B cell (primary cell): ENCODE results near the gene MAPK7. TPM values are rescaled to one million over a fixed set of nuclear protein-coding genes. Genes with fewer than 3 reads are reported as not detected.

Experiments used
- ATAC-seq: fragments of 200-7000 bp; cut with Tn5 transposase; one replicate; pipeline ENCODE4 v1.10.0; 2021; ENCODE audit warnings: low read depth, mild to moderate bottlenecking, moderate number of reproducible peaks, moderate library complexity
- CTCF ChIA-PET: fragments of 350-600 bp; sonication (Branson Sonifier 250); formaldehyde crosslinking; loops from one replicate; lab custom pipeline; 2021; ENCODE audit warnings: antibody characterized with exemption, inconsistent platforms; lab: Charles Lee
- POLR2A ChIA-PET: fragments of 350-600 bp; sonication (Branson Sonifier 250); formaldehyde crosslinking; loops from one replicate; lab custom pipeline; 2021; ENCODE audit warnings: antibody characterized with exemption; lab: Charles Lee
- DNase-seq: peaks from one replicate; pipeline ENCODE4 v3.0.0; 2013
- H2AFZ ChIP-seq: 2 replicates; pipeline ENCODE4 v1.6.1; 2012; ENCODE audit warnings: mild to moderate bottlenecking, low read depth, low read length; ENCODE audit not compliant: insufficient read depth, poor library complexity, severe bottlenecking
- H3K27ac ChIP-seq, 2 donors: 1 replicate in 1 of 2; 2 replicates in 1 of 2; pipeline ENCODE4 v1.5.1; 2012 to 2013; ENCODE audit warnings: low read length in 2 of 2, mild to moderate bottlenecking in 2 of 2, moderate library complexity in 1 of 2
- H3K27me3 ChIP-seq, 4 experiments: fragments of 200-600 bp in 1 of 4; sonication (generic) in 1 of 4; replicated peaks in 1 of 4; 1 replicate in 2 of 4; 2 replicates in 2 of 4; pipeline versions ENCODE4 v1.6.1 to v1.7.0; 2013 to 2016; ENCODE audit warnings: low read length in 3 of 4, mild to moderate bottlenecking in 2 of 4, mixed read lengths in 1 of 4, moderate library complexity in 1 of 4; ENCODE audit not compliant: insufficient read depth in 4 of 4, control insufficient read depth in 3 of 4; ENCODE audit errors: control extremely low read depth in 1 of 4
- H3K36me3 ChIP-seq, 2 experiments: replicated peaks in 1 of 2; 1 replicate in 1 of 2; 2 replicates in 1 of 2; pipeline versions ENCODE4 v1.6.1 to v1.7.1; 2013; ENCODE audit warnings: low read length in 1 of 2; ENCODE audit not compliant: insufficient read depth in 2 of 2, control insufficient read depth in 1 of 2; ENCODE audit errors: control extremely low read depth in 1 of 2, extremely low read depth in 1 of 2
- H3K4me1 ChIP-seq, 2 donors: fragments of 200-600 bp in 1 of 2; sonication (generic) in 1 of 2; 1 replicate in 1 of 2; 2 replicates in 1 of 2; pipeline versions ENCODE4 v1.5.1 to v1.6.1; 2013 to 2017; ENCODE audit warnings: low read length in 2 of 2; ENCODE audit not compliant: control insufficient read depth in 2 of 2, insufficient read depth in 2 of 2
- H3K4me2 ChIP-seq: replicated peaks from 2 replicates; pipeline ENCODE3; 2012; ENCODE audit warnings: mild to moderate bottlenecking, low read depth, low read length; ENCODE audit not compliant: poor library complexity, severe bottlenecking
- H3K4me3 ChIP-seq, 5 experiments: fragments of 200-600 bp in 1 of 5; sonication (generic) in 1 of 5; 1 replicate in 3 of 5; 2 replicates in 2 of 5; pipeline versions ENCODE4 v1.5.1 to v1.7.0; 2011 to 2016; ENCODE audit warnings: low read length in 4 of 5, mild to moderate bottlenecking in 4 of 5, low read depth in 2 of 5, control low read depth in 1 of 5, moderate library complexity in 1 of 5; ENCODE audit not compliant: insufficient read depth in 1 of 5; ENCODE audit errors: control extremely low read depth in 1 of 5, extremely low read depth in 1 of 5
- H3K79me2 ChIP-seq: fragments of 200-600 bp; sonication (generic); one replicate; pipeline ENCODE4 v1.6.0; 2016; ENCODE audit warnings: low read length; ENCODE audit not compliant: control insufficient read depth, insufficient read depth
- H3K9ac ChIP-seq: fragments of 200-600 bp; sonication (generic); 2 replicates; pipeline ENCODE4 v1.6.1; 2017; ENCODE audit warnings: mild to moderate bottlenecking, low read length, moderate library complexity
- H3K9me3 ChIP-seq, 3 donors: one replicate each; pipeline versions ENCODE4 v1.6.1 to v1.7.1; 2013; ENCODE audit warnings: low read length in 2 of 3; ENCODE audit not compliant: control insufficient read depth in 2 of 3, insufficient read depth in 1 of 3; ENCODE audit errors: control extremely low read depth in 1 of 3
- H4K20me1 ChIP-seq: 2 replicates; pipeline ENCODE4 v1.6.0; 2012; ENCODE audit warnings: mild to moderate bottlenecking, low read length; ENCODE audit not compliant: insufficient read depth, control insufficient read depth, poor library complexity, severe bottlenecking
- H3K27ac Mint-ChIP-seq: one replicate; pipeline ENCODE4 v1.8.0; 2021; ENCODE audit warnings: mixed read lengths
- H3K27me3 Mint-ChIP-seq: one replicate; pipeline ENCODE4 v1.8.0; 2021; ENCODE audit warnings: mixed read lengths
- H3K4me1 Mint-ChIP-seq: one replicate; pipeline ENCODE4 v1.8.0; 2021; ENCODE audit warnings: mixed read lengths
- H3K4me3 Mint-ChIP-seq: one replicate; pipeline ENCODE4 v1.8.0; 2021; ENCODE audit warnings: mixed read lengths
- H3K9me3 Mint-ChIP-seq: one replicate; pipeline ENCODE4 v1.8.0; 2022; ENCODE audit warnings: mixed read lengths; ENCODE audit not compliant: insufficient read depth
- CTCF ChIP-seq: fragments of 200-600 bp; IDR thresholded peaks from one replicate; pipeline ENCODE4 v1.8.0; 2022; ENCODE audit warnings: antibody characterized with exemption, mild to moderate bottlenecking
- EZH2 ChIP-seq: IDR thresholded peaks from 2 replicates; pipeline ENCODE4 v1.6.1; 2012; ENCODE audit warnings: borderline replicate concordance, low read depth, mild to moderate bottlenecking, moderate library complexity, low read length; ENCODE audit not compliant: insufficient read depth, poor library complexity, severe bottlenecking
- WGBS: methylation state at CpG from one replicate; pipeline ENCODE4 v1.1.5; 2013; ENCODE audit warnings: missing lambda C conversion rate; ENCODE audit not compliant: insufficient coverage; 5-methylcytosine and 5-hydroxymethylcytosine counted together
- intact Hi-C: fragments of 100-400 bp; cut with micrococcal nuclease; formaldehyde crosslinking; loops from one replicate; pipeline ENCODE4 v1.10.0; 2022
- polyA plus RNA-seq: library from polyadenylated mRNA; depleted of rRNA; stranded (reverse); fragments of >200 nt; gene quantifications from 2 replicates; pipeline ENCODE4 v1.2.3, GENCODE V29; 2012
- total RNA-seq, 2 donors: library from RNA; stranded (reverse); fragments of 120-200 nt in 1 of 2; gene quantifications; 1 replicate in 1 of 2; 2 replicates in 1 of 2; pipeline versions ENCODE4 v1.2.3 to v1.2.4, GENCODE V29; 2013 to 2022

Gene MAPK7
- total and polyA plus RNA-seq, 2 donors (not counting 1 experiment from before 2014, with no cell fraction given), result 30.0 to 34.0 TPM

- H3K9me3 Mint-ChIP-seq, result peaks cover under 1% of the 10 kb centered on the region
- POLR2A ChIA-PET, result no interaction called here
- H2AFZ ChIP-seq, result no peak overlapping the region
- no peak for TF ChIP-seq EZH2
- no peak for TF ChIP-seq CTCF
- no peak overlapping the region for H3K4me3 ChIP-seq
- H3K4me1 Mint-ChIP-seq, result no peaks in the 10 kb centered on the region
- no peak overlapping the region for H3K4me3 Mint-ChIP-seq
- ATAC-seq, result no peak
- H3K27me3 Mint-ChIP-seq, result no peaks in the 10 kb centered on the region
- no peaks in the 10 kb centered on the region for H3K4me1 ChIP-seq
- intact Hi-C loops, result no loop called here
- H3K36me3 ChIP-seq, result no peaks in the 10 kb centered on the region
- H3K9ac ChIP-seq, result no peak overlapping the region
- H3K79me2 ChIP-seq, result no peaks in the 10 kb centered on the region
- 100% methylated on average over 3 of the region's 3 CpGs for WGBS
- CTCF ChIA-PET, result interaction anchor here (1.0 to 1.1 kb wide), 2 partner anchors 8 to 84 kb away, joined by 4 to 7 read pairs; no protein-coding TSS in a partner anchor
- peaks cover 1 to 5% (median 3%) of the 10 kb centered on the region in 3 donors for H3K9me3 ChIP-seq
- no peaks in the 10 kb centered on the region for H4K20me1 ChIP-seq
- H3K27me3 ChIP-seq, result no peaks in the 10 kb centered on the region
- H3K27ac Mint-ChIP-seq, result no peak overlapping the region
- no peak overlapping the region for H3K4me2 ChIP-seq
- no peak for DNase-seq
- no peak overlapping the region for H3K27ac ChIP-seq
Observed at GRCh38 chr17:19330271-19330670, 48.0 kb upstream of the MAPK7 start.

GRCh38 chr17:19331134-19331533 lies 47.2 kb upstream of the MAPK7 start:
- H3K79me2 ChIP-seq, result no peaks in the 10 kb centered on the region
- H3K27ac Mint-ChIP-seq, result no peak overlapping the region
- no peak overlapping the region for H3K9ac ChIP-seq
- WGBS, result no CpG with 5 or more reads among the region's 4 CpGs
- H3K9me3 Mint-ChIP-seq, result no peaks in the 10 kb centered on the region
- H2AFZ ChIP-seq, result no peak overlapping the region
- ChIA-PET CTCF (interaction anchor here (1.1 kb wide), 1 partner anchor 85 kb away, joined by 4 read pairs; no protein-coding TSS in a partner anchor), POLR2A (no interaction called here)
- no peaks in the 10 kb centered on the region for H3K4me1 ChIP-seq
- peaks cover 0 to 4% (median 0%) of the 10 kb centered on the region in 3 donors for H3K9me3 ChIP-seq
- no peaks in the 10 kb centered on the region for H3K27me3 Mint-ChIP-seq
- intact Hi-C loops, result no loop called here
- ATAC-seq (no peak), DNase-seq (no peak)
- H3K4me2 ChIP-seq, result no peak overlapping the region
- H3K4me3 ChIP-seq, result no peak overlapping the region
- no peaks in the 10 kb centered on the region for H4K20me1 ChIP-seq
- H3K4me3 Mint-ChIP-seq, result no peak overlapping the region
- TF ChIP-seq EZH2 (no peak), CTCF (no peak)
- H3K36me3 ChIP-seq, result no peaks in the 10 kb centered on the region
- no peaks in the 10 kb centered on the region for H3K4me1 Mint-ChIP-seq
- H3K27ac ChIP-seq, result no peak overlapping the region
- no peaks in the 10 kb centered on the region for H3K27me3 ChIP-seq
